Endothelial cell of umbilical vein (primary cell): ENCODE data around the gene UNC5A. TPM values are rescaled to one million over a fixed set of nuclear protein-coding genes. Genes with fewer than 3 reads are reported as not detected.

Experiments used
- BruUV-seq: library from RNA; stranded (reverse); fragments of 400-500 nt; replicated peaks from 2 replicates; lab custom pipeline; 2021; lab: Mats Ljungman, UMichigan
- CTCF ChIA-PET: fragments of 300-600, 350-600 bp; sonication (Branson Sonifier 250); formaldehyde crosslinking; loops from one replicate; lab custom pipeline; 2021; ENCODE audit warnings: antibody characterized with exemption, inconsistent platforms; lab: Charles Lee
- POLR2A ChIA-PET: fragments of 300-600, 350-600 bp; sonication (Branson Sonifier 250); formaldehyde crosslinking; loops from one replicate; lab custom pipeline; 2021; ENCODE audit warnings: antibody characterized with exemption, inconsistent platforms; lab: Charles Lee
- DNase-seq: peaks from one replicate; pipeline ENCODE4 v3.0.0-alpha.2; 2011; ENCODE audit warnings: low read depth, low spot score
- FAIRE-seq: peaks from 2 replicates; lab custom pipeline; 2011; peaks lifted over from hg19 to GRCh38; lab: Jason Lieb, UNC
- H2AFZ ChIP-seq: 2 replicates; pipeline ENCODE4 v1.6.0; 2012; ENCODE audit warnings: low read depth, low read length, control low read depth, inconsistent platforms
- H3K27ac ChIP-seq: 2 replicates; pipeline ENCODE4 v1.5.1; 2011; ENCODE audit warnings: low read depth, mild to moderate bottlenecking, control low read depth, low read length, moderate library complexity; ENCODE audit not compliant: insufficient read depth
- H3K27me3 ChIP-seq, 2 experiments: 2 replicates each; pipeline versions ENCODE4 v1.6.0 to v1.6.1; 2011; ENCODE audit warnings: low read length in 2 of 2, mixed read lengths in 1 of 2; ENCODE audit not compliant: control insufficient read depth in 2 of 2, insufficient read depth in 2 of 2
- H3K36me3 ChIP-seq, 2 experiments: 2 replicates in 1 of 2; 3 replicates in 1 of 2; pipeline ENCODE4 v1.5.1; 2011; ENCODE audit warnings: low read length in 2 of 2, mild to moderate bottlenecking in 1 of 2, moderate library complexity in 1 of 2; ENCODE audit not compliant: control insufficient read depth in 2 of 2, insufficient read depth in 2 of 2; ENCODE audit errors: extremely low read depth in 1 of 2
- H3K4me1 ChIP-seq: 3 replicates; pipeline ENCODE4 v1.5.1; 2011; ENCODE audit warnings: mild to moderate bottlenecking, low read length; ENCODE audit not compliant: control insufficient read depth, insufficient read depth; ENCODE audit errors: extremely low read depth
- H3K4me2 ChIP-seq: 2 replicates; pipeline ENCODE4 v1.6.1; 2011; ENCODE audit warnings: low read length, control low read depth, mixed read lengths; ENCODE audit not compliant: insufficient read depth
- H3K4me3 ChIP-seq, 3 experiments: fragments of 200-600 bp in 1 of 3; sonication (generic), shearing (Covaris generic) in 1 of 3; replicated peaks in 1 of 3; 2 replicates each; pipeline ENCODE4 v1.5.1; 2011 to 2016; ENCODE audit warnings: control low read depth in 3 of 3, low read length in 3 of 3, mild to moderate bottlenecking in 2 of 3, inconsistent platforms in 1 of 3, low read depth in 1 of 3, moderate library complexity in 1 of 3; ENCODE audit not compliant: insufficient read depth in 1 of 3
- H3K79me2 ChIP-seq: 2 replicates; pipeline ENCODE4 v1.6.0; 2012; ENCODE audit warnings: low read length, inconsistent platforms; ENCODE audit not compliant: control insufficient read depth, insufficient read depth
- H3K9ac ChIP-seq: replicated peaks from 2 replicates; pipeline ENCODE3; 2011; ENCODE audit warnings: low read length, control low read depth; ENCODE audit not compliant: insufficient read depth; ENCODE audit errors: extremely low read depth
- H3K9me1 ChIP-seq: replicated peaks from 3 replicates; pipeline ENCODE4 v1.6.0; 2011; ENCODE audit warnings: mild to moderate bottlenecking, low read length; ENCODE audit not compliant: control insufficient read depth, insufficient read depth; ENCODE audit errors: extremely low read depth
- H3K9me3 ChIP-seq: replicated peaks from 2 replicates; pipeline ENCODE4 v1.5.1; 2012; ENCODE audit warnings: low read length, inconsistent platforms; ENCODE audit not compliant: control insufficient read depth, insufficient read depth
- H4K20me1 ChIP-seq: replicated peaks from 2 replicates; pipeline ENCODE3; 2011; ENCODE audit warnings: mild to moderate bottlenecking, low read length; ENCODE audit not compliant: control insufficient read depth, insufficient read depth; ENCODE audit errors: extremely low read depth
- CTCF ChIP-seq, 2 donors: IDR thresholded peaks; 1 replicate in 1 of 2; 2 replicates in 1 of 2; pipeline ENCODE4 v1.5.1; 2011; ENCODE audit warnings: low read length in 2 of 2, mild to moderate bottlenecking in 2 of 2, moderate library complexity in 2 of 2, control low read depth in 1 of 2, inconsistent platforms in 1 of 2, low read depth in 1 of 2; ENCODE audit not compliant: insufficient read depth in 1 of 2; ENCODE audit errors: extremely low read depth in 1 of 2
- EZH2 ChIP-seq: IDR thresholded peaks from 2 replicates; pipeline ENCODE4 v1.6.1; 2012; ENCODE audit warnings: borderline replicate concordance, low read depth, mild to moderate bottlenecking, moderate library complexity, low read length, inconsistent platforms; ENCODE audit not compliant: severe bottlenecking
- FOS ChIP-seq: IDR thresholded peaks from 2 replicates; pipeline ENCODE4 v1.6.1; 2011; ENCODE audit warnings: mild to moderate bottlenecking, low read length, moderate library complexity, borderline replicate concordance; ENCODE audit not compliant: insufficient read depth
- GATA2 ChIP-seq: IDR thresholded peaks from 2 replicates; pipeline ENCODE4 v1.7.0; 2011; ENCODE audit warnings: low read depth, mild to moderate bottlenecking, moderate library complexity, mixed read lengths, low read length; ENCODE audit not compliant: insufficient read length, insufficient read depth
- JUN ChIP-seq: IDR thresholded peaks from 2 replicates; pipeline ENCODE4 v1.6.1; 2011; ENCODE audit warnings: borderline replicate concordance, low read depth; ENCODE audit not compliant: insufficient read length, insufficient read depth
- MAX ChIP-seq: IDR thresholded peaks from 2 replicates; pipeline ENCODE4 v1.6.1; 2011; ENCODE audit not compliant: insufficient read depth, insufficient read length
- POLR2A ChIP-seq: IDR thresholded peaks from 2 replicates; pipeline ENCODE4 v1.6.1; 2012; ENCODE audit warnings: low read depth, mild to moderate bottlenecking, control low read depth, low read length
- POLR2AphosphoS5 ChIP-seq: IDR thresholded peaks from 2 replicates; pipeline ENCODE4 v1.6.1; 2012; ENCODE audit warnings: low read depth, mild to moderate bottlenecking, control low read depth, low read length, moderate library complexity; ENCODE audit not compliant: insufficient read depth
- dilution Hi-C: fragments of 300-500 bp; cut with MboI; formaldehyde crosslinking; loops from one replicate; pipeline ENCODE4 v1.15.0; 2019; ENCODE audit warnings: low sequenced_read_pairs; ENCODE audit not compliant: extremely low pct_ligation_motif_present
- intact Hi-C: fragments of 100-400 bp; cut with micrococcal nuclease; formaldehyde crosslinking; loops from one replicate; pipeline ENCODE4 v1.10.0; 2022
- polyA plus RNA-seq, 4 experiments: library from polyadenylated mRNA; depleted of rRNA in 3 of 4; stranded (reverse) in 3 of 4; unstranded in 1 of 4; fragments of >200 nt; gene quantifications; 2 replicates each; pipeline versions ENCODE4 v1.2.1 to v1.2.3, GENCODE V29; 2011 to 2012; ENCODE audit warnings: missing spikeins in 1 of 4
- total RNA-seq: library from RNA; stranded (reverse); gene quantifications from 2 replicates; pipeline ENCODE4 v1.2.3, GENCODE V29; 2021

The UNC5A gene
- total and polyA plus RNA-seq, 2 donors (not counting 3 experiments of a cell fraction or from before 2014, with no cell fraction given), result 0.08 to 0.22 TPM

- BruUV-seq, result no TSS peak
- no peak overlapping the region for H3K27ac ChIP-seq
- H3K9ac ChIP-seq, result no peak overlapping the region
- no peaks in the 10 kb centered on the region for H3K36me3 ChIP-seq
- no peaks in the 10 kb centered on the region for H3K27me3 ChIP-seq
- POLR2A ChIA-PET, result no interaction called here
- H3K79me2 ChIP-seq, result no peaks in the 10 kb centered on the region
- no peak for TF ChIP-seq JUN
- TF ChIP-seq POLR2AphosphoS5, result no peak
- no peak for TF ChIP-seq FOS
- TF ChIP-seq POLR2A, result no peak
- TF ChIP-seq MAX, result no peak
- no peaks in the 10 kb centered on the region for H3K9me3 ChIP-seq
- dilution Hi-C loops, result no loop called here
- DNase-seq (no peak), FAIRE-seq (no peak)
- CTCF ChIA-PET, result no interaction called here
- intact Hi-C loops, result no loop called here
- no peaks in the 10 kb centered on the region for H3K4me1 ChIP-seq
- no peaks in the 10 kb centered on the region for H3K9me1 ChIP-seq
- H3K4me2 ChIP-seq, result no peak overlapping the region
- H3K4me3 ChIP-seq, result no peak overlapping the region
- H2AFZ ChIP-seq, result no peak overlapping the region
- H4K20me1 ChIP-seq, result no peaks in the 10 kb centered on the region
Measured at GRCh38 chr5:176829320-176829719, 19.0 kb downstream of the UNC5A start.

GRCh38 chr5:176830422-176830994 is 20.1 kb downstream of the UNC5A start:
- no peak for FAIRE-seq
- no peak for TF ChIP-seq FOS
- TF ChIP-seq CTCF (IDR thresholded peaks at IDR 0.05; ENCODE audit: extremely low read depth in 1 of 2, insufficient read depth in 1 of 2, low read depth in 1 of 2, low read length in 2 of 2), result no peak
- no peak for TF ChIP-seq POLR2AphosphoS5
- TF ChIP-seq GATA2, result no peak
- TF ChIP-seq EZH2, result no peak
- Histone ChIP-seq H3K4me3 (no peak overlapping the region), H3K9me1 (no peaks in the 10 kb centered on the region), H2AFZ (no peak overlapping the region), H3K4me1 (no peaks in the 10 kb centered on the region), H3K36me3 (no peaks in the 10 kb centered on the region), H3K9ac (no peak overlapping the region), H3K9me3 (no peaks in the 10 kb centered on the region), H3K4me2 (no peak overlapping the region), H4K20me1 (no peaks in the 10 kb centered on the region), H3K27ac (no peak overlapping the region), H3K27me3 (no peaks in the 10 kb centered on the region), H3K79me2 (no peaks in the 10 kb centered on the region)
- DNase-seq, result no peak
- no TSS peak for BruUV-seq
- dilution Hi-C loops, result no loop called here
- ChIA-PET POLR2A (no interaction called here), CTCF (no interaction called here)
- intact Hi-C loops, result no loop called here
